OCI-LY3 (cell line): ENCODE data around the gene ZNF423.

Experiments used
- H2AFZ ChIP-seq: fragments of 200-600, 300-600 bp; shearing (Covaris generic); 2 replicates; pipeline ENCODE4 v1.6.0; 2014; ENCODE audit warnings: antibody characterized with exemption, low read depth, low read length
- H3K27ac ChIP-seq: fragments of 200-600, 300-600 bp; sonication (generic); 2 replicates; pipeline ENCODE4 v1.5.1; 2014; ENCODE audit warnings: mild to moderate bottlenecking, low read length, moderate library complexity, mixed read lengths
- H3K27me3 ChIP-seq: fragments of 200-600, 300-600 bp; sonication (generic); 2 replicates; pipeline ENCODE4 v1.6.1; 2014; ENCODE audit warnings: low read depth, low read length, mixed read lengths
- H3K36me3 ChIP-seq: fragments of 200-600, 300-600 bp; sonication (generic); replicated peaks from 2 replicates; pipeline ENCODE3; 2014; ENCODE audit warnings: low read depth, low read length, mixed read lengths
- H3K4me1 ChIP-seq: fragments of 300-600, 200-600 bp; sonication (generic); 2 replicates; pipeline ENCODE4 v1.6.1; 2014; ENCODE audit warnings: low read length, mixed read lengths
- H3K4me2 ChIP-seq: fragments of 200-600, 300-600 bp; sonication (generic); 2 replicates; pipeline ENCODE4 v1.6.1; 2014; ENCODE audit warnings: low read length, mixed read lengths
- H3K4me3 ChIP-seq: fragments of 300-600, 200-600 bp; sonication (generic); 2 replicates; pipeline ENCODE4 v1.5.1; 2014; ENCODE audit warnings: antibody characterized with exemption, mild to moderate bottlenecking, low read length, moderate library complexity
- H3K79me2 ChIP-seq: fragments of 300-600, 200-600 bp; shearing (Covaris generic); 2 replicates; pipeline ENCODE4 v1.6.1; 2014; ENCODE audit warnings: mild to moderate bottlenecking, low read length, mixed read lengths
- H3K9ac ChIP-seq: fragments of 300-600, 200-600 bp; shearing (Covaris generic); 2 replicates; pipeline ENCODE4 v1.6.0; 2014; ENCODE audit warnings: mild to moderate bottlenecking, low read length, moderate library complexity
- H3K9me3 ChIP-seq: fragments of 200-600, 300-600 bp; shearing (Covaris generic); 2 replicates; pipeline ENCODE4 v1.6.1; 2014; ENCODE audit warnings: low read length, mixed read lengths; ENCODE audit not compliant: insufficient read depth
- H4K20me1 ChIP-seq: fragments of 200-600, 300-600 bp; sonication (generic); 2 replicates; pipeline ENCODE4 v1.6.1; 2016; ENCODE audit warnings: low read length, mixed read lengths; ENCODE audit not compliant: insufficient read depth
- CTCF ChIP-seq: fragments of 200-600, 300-600 bp; sonication (generic); IDR thresholded peaks from 2 replicates; pipeline ENCODE4 v1.5.1; 2014; ENCODE audit warnings: antibody characterized with exemption, low read length, low read depth
- EZH2phosphoT487 ChIP-seq: fragments of 200-600 bp; shearing (Covaris generic); IDR thresholded peaks from 2 replicates; pipeline ENCODE4 v1.6.1; 2018; ENCODE audit warnings: antibody characterized with exemption, mixed run types, low read depth

Gene ZNF423

GRCh38 chr16:49706620-49707355 is 149.1 kb downstream of the ZNF423 start:
- H3K36me3 ChIP-seq: no peaks in the 10 kb centered on the region
- TF ChIP-seq CTCF (no peak), EZH2phosphoT487 (no peak)
- no peak overlapping the region for H2AFZ ChIP-seq
- H3K4me3 ChIP-seq: no peak overlapping the region
- no peaks in the 10 kb centered on the region for H3K4me1 ChIP-seq
- peaks cover 4% of the 10 kb centered on the region; the same call in 1 of the 2 replicates for H3K27me3 ChIP-seq
- H4K20me1 ChIP-seq: no peaks in the 10 kb centered on the region
- H3K27ac ChIP-seq: no peak overlapping the region
- no peaks in the 10 kb centered on the region for H3K9me3 ChIP-seq
- no peak overlapping the region for H3K9ac ChIP-seq
- H3K79me2 ChIP-seq: no peaks in the 10 kb centered on the region
- H3K4me2 ChIP-seq: no peak overlapping the region

- H3K36me3 ChIP-seq: no peaks in the 10 kb centered on the region
- no peak overlapping the region for H2AFZ ChIP-seq
- no peak overlapping the region for H3K4me3 ChIP-seq
- no peak for TF ChIP-seq EZH2phosphoT487
- TF ChIP-seq CTCF: peak; percentile 8; the same call in 1 of the 2 replicates
- H3K4me1 ChIP-seq: no peaks in the 10 kb centered on the region
- no peak overlapping the region for H3K27ac ChIP-seq
- H3K9ac ChIP-seq: no peak overlapping the region
- H3K27me3 ChIP-seq: peaks cover 9% of the 10 kb centered on the region
- H4K20me1 ChIP-seq: no peaks in the 10 kb centered on the region
- H3K4me2 ChIP-seq: no peak overlapping the region
- H3K79me2 ChIP-seq: no peaks in the 10 kb centered on the region
- no peaks in the 10 kb centered on the region for H3K9me3 ChIP-seq
Observed at GRCh38 chr16:49704586-49705155, 151.2 kb downstream of the ZNF423 start.

GRCh38 chr16:49703483-49703882 is 152.4 kb downstream of the ZNF423 start:
- Histone ChIP-seq H3K9me3 (no peaks in the 10 kb centered on the region), H3K27me3 (peaks cover 7% of the 10 kb centered on the region), H3K36me3 (no peaks in the 10 kb centered on the region), H3K4me1 (no peaks in the 10 kb centered on the region), H3K4me2 (no peak overlapping the region), H4K20me1 (no peaks in the 10 kb centered on the region), H3K79me2 (no peaks in the 10 kb centered on the region), H3K9ac (no peak overlapping the region), H2AFZ (no peak overlapping the region), H3K4me3 (no peak overlapping the region), H3K27ac (no peak overlapping the region)
- TF ChIP-seq CTCF (no peak), EZH2phosphoT487 (no peak)

GRCh38 chr16:49701789-49702494 is 154.0 kb downstream of the ZNF423 start:
- Histone ChIP-seq H3K4me3 (no peak overlapping the region), H3K27ac (no peak overlapping the region), H3K9ac (no peak overlapping the region)

More at GRCh38 chr16:49701789-49702494, 154.0 kb downstream of the ZNF423 start:
- no peak overlapping the region for H2AFZ ChIP-seq
- H3K27me3 ChIP-seq: peaks cover 11% of the 10 kb centered on the region; the same call in 1 of the 2 replicates
- no peaks in the 10 kb centered on the region for H4K20me1 ChIP-seq
- no peaks in the 10 kb centered on the region for H3K4me1 ChIP-seq
- no peak overlapping the region for H3K4me2 ChIP-seq
- no peaks in the 10 kb centered on the region for H3K36me3 ChIP-seq
- H3K79me2 ChIP-seq: no peaks in the 10 kb centered on the region
- TF ChIP-seq EZH2phosphoT487: no peak
- TF ChIP-seq CTCF: no peak
- H3K9me3 ChIP-seq: no peaks in the 10 kb centered on the region
